HG03039 (cell line): ENCODE measurements around the gene SLC16A3.
"Not testable (repeated sequence)": the region's sequence is repeated elsewhere in the genome, so short reads cannot be mapped to it uniquely, and the experiment has no call there.

Experiments used
- ATAC-seq: cut with Tn5 transposase; IDR thresholded peaks from one replicate; pipeline ENCODE4 v1.9.1; 2021; ENCODE audit warnings: mild to moderate bottlenecking, moderate library complexity; ENCODE audit not compliant: unreplicated experiment

Gene SLC16A3

GRCh38 chr17:82259972-82260961 is 31.4 kb downstream of the SLC16A3 start:
- not testable (repeated sequence) for ATAC-seq

DNA sequence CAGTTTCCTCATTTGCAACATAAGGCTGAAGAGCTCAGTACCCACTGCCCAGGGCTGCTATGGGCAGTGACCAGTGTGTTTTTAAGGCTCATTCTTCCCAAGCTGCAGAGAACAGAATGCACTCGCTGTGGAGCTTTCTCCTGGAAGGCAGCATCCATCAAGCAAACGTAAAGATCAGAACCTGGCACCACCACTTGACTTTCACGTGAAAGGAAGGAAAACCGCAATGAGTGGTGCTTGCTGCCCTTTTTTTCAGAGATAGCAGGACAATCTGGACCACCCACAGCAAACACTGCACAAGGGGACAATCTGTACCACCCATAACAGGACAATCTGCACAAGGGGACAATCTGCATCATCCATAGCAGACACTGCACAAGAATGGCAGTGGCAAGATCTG is 33.5 kb downstream of the SLC16A3 start:
- ATAC-seq = no peak

DNA sequence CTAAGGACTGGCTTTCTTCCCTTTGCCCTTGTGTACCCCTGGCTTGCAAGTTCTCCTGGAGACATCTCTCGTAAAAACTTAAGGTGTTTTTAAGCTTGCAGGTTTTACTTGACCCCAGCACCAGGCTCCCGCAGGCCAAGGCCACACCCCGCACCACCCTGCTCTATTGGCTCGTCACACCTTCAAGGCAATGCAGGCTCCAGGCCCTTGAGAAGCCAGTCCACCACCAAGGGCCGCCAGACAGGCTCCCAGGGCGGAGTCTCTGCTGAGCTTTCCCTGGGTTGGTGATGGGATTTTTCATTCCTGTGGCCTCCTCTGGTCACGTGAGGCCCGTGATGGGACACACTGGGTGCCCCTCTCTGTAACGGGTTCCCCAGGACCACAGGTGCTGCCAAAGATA is 34.8 kb downstream of the SLC16A3 start:
- ATAC-seq = no peak

DNA sequence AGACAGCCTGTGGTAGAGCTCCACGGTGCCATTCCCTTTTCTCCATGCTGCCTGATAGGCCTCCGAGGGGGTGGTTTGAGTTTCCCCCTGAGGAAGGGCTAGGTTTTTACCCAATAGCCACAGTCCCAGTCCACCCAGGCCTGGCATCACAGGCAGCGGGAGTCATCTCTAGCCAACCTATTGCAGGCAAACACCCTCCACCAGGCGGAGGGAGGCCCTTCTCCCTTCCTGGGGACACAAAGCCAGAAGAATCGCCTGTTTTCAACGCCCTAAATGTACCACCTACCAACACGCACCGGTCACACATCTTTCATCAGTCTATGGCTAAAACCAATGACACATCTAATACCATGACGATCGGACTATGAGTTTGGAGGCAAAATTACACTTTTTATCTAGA is 37.3 kb downstream of the SLC16A3 start:
- ATAC-seq = no peak

DNA sequence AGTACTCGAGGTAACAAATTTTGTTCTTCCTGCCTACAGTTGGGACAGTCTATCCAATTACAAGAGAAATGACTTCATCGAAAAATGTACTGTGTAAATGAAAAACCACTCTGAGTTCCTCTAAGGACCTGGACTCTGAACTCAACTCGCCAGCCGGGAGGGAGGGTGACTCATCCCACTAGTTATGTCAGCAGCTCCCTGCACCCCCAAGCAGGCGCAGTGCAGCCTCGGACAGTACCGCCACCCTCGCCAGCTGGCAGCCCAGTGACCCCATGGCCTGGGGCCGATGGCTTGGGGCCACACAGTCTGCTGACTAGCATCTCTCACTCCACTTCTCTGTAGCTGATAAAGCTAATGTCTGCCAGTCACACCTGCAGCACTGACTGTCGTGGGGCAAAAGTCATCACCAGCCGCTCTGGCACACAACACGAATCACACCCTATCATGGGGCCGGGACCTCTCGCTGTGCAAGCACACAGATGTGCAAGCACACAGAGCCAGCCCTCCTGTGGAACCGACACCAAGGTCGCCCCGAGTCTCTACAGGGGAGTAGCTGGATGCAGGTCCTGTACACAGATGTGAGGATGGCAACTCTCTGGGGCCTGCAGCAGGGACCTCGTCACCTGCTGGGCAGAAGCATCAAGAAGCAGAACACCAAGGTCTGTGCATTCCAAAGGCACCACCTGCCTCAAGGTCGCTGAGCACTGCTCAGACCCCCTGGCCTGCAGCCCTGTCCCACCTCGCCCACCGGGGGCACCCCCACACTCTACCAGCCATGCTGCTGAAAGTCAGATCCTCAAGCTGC is 38.9 kb downstream of the SLC16A3 start:
- no peak for ATAC-seq

DNA sequence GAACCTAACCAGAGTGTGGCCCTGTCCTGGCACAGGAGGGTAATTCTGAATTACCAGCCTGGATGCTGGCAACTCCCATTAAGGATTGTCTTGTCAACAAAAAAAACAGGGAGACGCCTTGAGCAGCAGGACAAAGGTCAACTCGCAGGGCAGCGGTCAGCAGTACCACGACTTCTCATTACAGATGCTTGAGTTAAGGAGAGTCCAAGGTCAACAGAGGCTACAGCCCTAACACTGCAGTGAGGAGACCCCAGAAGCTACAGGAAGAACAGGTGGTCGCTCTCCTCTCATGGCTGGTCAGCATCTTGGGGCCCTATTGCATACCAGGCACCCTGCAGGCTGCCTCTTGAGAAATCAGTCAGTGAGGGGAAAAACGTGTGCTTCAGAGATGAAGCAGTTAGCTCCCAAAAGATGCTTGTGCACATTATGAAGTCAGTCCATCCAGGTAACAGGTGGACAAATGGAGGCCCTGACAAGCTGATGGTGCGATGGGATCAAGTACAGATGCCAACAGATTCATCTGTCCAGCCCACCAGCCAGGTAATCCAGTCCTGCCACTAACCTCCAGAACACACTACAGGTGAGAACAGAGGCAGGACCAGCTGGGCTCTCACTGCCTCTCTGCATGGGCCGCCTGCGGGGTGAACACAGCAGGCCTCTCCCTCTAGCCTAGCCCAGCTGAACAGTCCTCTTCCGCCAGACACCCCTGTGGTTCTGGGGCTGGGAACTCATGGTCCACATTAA is 40.5 kb downstream of the SLC16A3 start:
- no peak for ATAC-seq

DNA sequence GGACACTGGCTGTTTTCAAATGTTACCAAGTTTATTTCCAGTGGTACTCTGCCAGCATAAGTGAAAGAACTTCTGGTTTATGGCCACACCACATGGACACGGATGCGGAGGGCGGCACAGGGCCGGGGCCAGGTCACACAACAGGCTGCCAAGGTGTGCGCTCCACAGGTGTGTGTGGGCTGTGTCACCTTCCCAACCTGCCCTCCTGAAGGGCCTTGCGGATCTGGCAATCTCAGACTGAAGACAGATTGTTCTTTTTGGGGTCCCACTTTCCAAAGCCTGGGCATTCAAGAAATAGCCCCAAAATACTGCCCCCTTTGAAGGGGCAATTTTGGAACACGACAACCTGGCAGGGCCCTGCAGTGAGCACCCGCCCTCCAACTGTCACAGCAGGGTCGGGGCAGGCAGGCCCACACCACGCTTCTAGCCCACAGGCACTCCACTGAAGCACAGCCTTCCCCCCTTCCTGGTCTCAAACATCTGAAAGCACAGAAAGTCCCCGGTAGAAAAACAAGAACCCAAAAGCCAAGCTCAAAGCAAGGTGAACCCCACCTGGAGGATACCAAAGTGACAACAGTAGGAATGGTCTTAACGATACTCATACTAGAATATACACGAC is 41.1 kb downstream of the SLC16A3 start:
- no peak for ATAC-seq

GRCh38 chr17:82270651-82271050 is 41.8 kb downstream of the SLC16A3 start:
- ATAC-seq = no peak

DNA sequence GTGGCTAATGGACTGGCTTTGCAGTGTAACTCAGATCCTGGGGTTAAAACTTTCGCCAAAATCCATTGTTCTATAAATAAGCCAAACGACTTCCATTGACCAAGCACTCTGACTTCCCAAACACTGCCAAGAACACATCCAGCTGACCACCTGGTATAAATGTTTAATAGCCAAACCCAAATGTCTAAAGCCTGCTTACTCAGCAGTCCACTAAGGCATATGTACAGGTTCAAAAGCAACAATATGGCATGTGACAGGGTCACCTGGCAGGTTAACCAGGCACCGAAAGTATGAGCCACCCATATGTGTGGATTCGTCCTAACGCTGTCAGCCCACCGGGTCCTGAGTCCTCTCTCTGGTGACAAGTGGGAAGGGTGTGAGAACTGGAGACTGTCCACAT is 42.6 kb downstream of the SLC16A3 start:
- no peak for ATAC-seq

DNA sequence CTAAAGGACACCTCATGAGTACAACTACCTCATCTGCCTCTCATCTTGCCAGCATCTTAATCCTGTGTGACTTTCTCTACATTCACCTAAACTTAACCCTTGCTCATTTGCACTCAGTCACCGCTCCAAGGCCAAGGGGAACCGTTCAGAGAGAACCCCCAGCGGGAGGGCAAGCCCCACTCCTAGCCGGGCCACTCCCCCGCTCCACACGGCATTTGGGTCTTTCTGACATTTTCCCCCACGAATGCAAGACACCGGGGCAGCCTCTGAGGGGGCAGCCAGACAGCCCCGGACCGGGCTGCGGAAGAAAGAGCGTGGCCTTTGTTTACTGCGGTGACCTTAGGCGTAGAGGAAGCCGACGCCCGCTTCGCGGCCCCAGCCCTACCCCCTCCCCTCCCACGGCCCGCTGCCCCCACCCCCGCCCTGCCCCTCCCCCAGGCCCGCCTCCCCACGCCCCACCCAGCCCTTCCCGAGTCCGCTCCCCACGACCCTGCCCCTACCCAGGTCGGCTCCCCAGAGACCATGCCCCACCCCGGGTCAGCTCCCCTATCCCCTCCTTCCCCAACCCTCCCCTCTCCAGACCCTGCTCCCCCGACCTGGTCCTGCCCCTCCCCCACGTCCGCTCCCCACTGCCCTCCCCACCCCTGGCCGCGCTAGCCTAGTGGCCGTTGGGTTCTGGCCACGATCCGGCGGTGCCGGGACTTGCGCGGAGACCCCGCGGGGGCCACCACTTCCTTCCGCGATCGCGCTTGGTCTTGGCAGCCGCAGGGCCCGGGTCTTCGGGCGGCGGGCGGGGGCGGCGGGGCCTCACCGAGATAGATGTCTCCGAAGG is 43.9 kb downstream of the SLC16A3 start:
- ATAC-seq = peak; percentile 21

DNA sequence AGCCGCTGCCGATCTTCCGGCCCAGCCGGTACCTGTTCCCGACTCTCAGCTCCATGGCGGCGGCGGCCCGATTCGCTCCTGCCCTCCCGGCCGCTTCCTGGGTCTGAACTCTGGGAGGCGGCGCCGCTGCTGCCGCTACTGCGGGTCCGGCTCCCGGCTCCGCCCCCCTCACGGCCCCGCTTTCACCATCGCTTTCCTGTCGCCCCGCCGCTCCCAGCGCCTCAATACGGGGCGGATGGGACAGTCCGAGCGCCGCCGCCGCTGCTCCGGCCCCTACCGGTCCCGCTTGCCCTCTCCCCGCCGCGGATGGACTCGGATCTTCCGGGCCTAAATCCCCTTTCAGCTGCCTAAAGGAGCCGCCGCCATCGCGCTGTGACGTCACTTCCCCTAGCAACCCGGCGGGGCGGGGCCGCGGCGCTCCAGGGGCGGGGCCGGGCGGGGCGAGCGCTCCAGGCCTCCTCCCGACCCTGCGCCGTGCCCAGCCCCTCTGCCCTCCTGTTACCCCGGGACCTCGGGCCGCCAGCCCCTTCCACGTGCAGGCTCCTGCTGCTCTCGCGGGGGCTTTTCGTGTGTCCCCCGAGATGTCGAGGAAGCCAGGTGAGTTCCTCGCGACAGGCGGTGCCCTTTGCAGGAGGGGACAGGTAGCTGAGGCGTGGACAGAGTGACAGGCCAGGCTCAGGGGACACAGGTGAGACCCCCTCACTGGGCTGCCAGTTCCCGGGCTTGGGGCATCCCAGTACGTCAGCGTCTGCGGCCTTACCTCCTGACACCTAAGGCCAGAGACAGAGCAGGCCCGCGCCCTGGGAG is 44.7 kb downstream of the SLC16A3 start, which contains the start of gene CSNK1D:
Gene CSNK1D, minus strand, starts transcription at position 374 of the 807 bp plus-strand sequence. Its CDS starts 319 bp downstream, at position 55.
- ATAC-seq = peak; percentile 59

DNA sequence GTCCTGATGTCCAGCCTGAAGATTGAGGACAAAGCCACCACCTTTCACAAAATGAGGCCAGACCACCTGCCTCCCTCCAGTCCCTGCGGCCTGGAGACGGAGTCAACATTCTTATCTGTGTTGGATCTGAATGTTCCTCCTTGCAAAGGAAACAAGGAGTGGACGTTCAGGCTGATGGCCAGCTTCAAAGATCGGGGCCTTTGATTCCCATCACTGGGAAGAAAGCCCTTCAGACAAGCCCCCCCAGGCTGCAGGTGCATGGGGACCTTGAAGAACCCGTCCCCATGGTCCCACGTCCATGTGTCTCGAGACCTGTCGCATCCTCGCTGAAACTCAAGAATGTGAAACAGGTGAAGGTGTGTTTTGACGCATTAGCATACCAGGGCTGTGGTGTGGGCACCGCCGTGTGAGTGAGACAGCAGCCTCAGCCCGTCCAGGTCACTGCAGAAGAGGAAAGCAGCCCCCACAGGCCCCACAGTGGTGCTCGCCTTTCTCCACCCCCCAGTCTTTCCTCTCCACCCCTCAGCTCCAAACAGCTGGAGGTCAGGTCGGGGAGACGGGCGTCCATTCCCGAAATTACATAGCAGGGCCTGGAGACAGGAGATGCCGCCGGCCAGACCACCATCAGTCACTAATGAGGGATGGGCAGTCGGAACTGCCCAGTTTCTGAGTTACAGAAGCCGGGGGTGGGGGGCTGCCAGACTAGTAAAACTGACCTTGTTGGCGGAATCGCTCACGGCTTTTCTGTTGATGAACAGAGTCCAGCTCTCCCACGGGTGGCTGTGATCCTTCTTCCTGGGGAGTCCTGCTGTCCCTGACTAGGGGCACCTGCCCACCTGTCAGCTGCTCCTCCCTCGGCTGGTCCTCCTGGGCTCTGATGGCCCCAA is 45.5 kb downstream of the SLC16A3 start:
- no peak for ATAC-seq

DNA sequence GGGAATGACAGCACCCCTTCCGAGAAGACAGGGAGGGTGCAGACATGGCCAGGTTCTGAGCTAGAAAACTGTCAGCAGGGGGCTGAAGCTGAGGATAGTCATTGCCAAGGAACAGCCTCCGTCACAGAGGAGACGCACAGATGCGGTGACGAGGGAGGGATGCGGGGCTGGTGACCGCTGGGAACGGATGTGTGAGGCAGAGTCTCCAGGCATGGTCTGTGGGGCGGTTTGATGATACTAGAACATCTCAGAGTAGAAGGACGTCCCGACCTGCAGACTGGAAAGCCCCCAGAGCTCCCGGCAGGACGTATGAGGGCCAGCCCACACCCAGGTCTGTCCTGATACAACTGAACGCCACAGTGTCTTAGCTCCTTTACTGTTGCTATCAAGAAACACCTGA is 46.5 kb downstream of the SLC16A3 start:
- ATAC-seq = no peak

DNA sequence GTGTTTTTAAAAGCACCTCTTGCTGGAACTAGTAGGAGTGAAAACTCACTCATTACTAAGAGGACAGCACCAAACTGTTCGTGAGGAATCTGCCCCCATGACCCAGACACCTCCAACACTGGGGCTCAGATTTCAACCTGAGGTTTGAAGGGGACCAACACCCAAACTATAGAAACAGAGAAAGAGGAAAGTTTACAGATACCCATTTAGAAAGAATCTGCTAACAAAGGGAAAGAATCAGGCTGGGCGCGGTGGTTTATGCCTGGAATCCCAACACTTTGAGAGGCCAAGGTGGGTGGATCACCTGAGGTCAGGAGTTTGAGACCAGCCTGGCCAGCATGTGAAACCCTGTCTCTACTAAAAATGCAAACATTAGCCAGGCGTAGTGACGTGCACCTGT is 48.1 kb downstream of the SLC16A3 start:
- no peak for ATAC-seq

DNA sequence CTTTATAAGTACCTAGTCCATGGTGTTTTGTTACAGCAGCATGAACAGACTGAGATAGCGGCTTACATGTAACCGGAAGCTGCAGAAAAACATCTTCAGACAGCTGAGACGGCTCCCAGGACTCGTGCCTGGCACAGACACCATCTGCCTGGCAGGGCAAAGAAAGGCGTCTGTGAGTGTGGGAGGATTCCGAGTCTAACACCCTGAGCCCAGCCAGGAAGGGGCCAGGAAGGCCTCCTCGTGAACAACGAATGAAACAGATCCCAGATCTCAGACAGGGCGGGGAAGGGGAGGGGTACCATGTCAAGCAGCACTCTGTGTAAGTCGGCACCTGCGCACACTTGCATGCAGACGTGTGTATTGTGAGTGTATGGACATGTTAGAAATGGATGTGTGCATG is 49.0 kb downstream of the SLC16A3 start:
- no peak for ATAC-seq

GRCh38 chr17:82278308-82278707 is 49.5 kb downstream of the SLC16A3 start:
- ATAC-seq = no peak

DNA sequence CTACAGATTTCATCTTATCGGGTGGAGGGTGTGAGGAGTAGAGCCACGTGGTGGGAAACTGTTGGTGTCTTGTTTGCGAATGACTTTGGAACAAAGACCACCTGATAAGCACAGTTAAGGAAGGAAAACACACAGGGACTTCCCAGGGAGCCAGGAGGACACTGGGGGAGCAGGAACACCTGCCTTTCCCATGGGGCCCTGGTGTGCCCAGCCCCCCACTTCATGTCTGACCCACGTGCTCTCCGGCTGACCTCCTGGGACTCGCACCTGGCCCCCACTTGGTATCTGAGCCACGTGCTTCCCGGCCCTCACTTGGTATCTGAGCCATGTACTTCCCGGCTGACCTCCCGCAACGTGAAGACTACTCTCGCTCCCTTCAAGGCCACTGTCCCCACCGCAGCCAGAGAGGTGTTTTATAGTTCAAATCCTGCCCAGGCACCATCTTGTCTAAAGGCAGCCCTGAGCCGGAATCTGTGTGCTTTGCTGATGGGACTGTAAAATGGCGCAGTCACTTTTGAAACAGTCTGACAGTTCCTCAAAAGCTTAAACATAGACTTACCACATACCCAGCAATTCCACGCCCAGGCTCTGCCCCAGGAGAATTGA is 50.0 kb downstream of the SLC16A3 start:
- ATAC-seq = no peak
